Dendritic cell treated with granulocyte-macrophage colony-stimulating factor and Interleukin-4, amounts not matched to agents 40 ng/mL and 50 ng/mL, for 4 days (primary cell): ENCODE results near the gene TMEM81.

Experiments used
- H3K27ac Mint-ChIP-seq: one replicate; pipeline ENCODE4 v1.8.0; 2022; ENCODE audit warnings: mild to moderate bottlenecking, mixed read lengths
- H3K27me3 Mint-ChIP-seq: one replicate; pipeline ENCODE4 v1.8.0; 2022; ENCODE audit warnings: mild to moderate bottlenecking, mixed read lengths
- H3K36me3 Mint-ChIP-seq: one replicate; pipeline ENCODE4 v1.8.0; 2022; ENCODE audit warnings: low read depth, mixed read lengths
- H3K4me1 Mint-ChIP-seq: one replicate; pipeline ENCODE4 v1.8.0; 2022; ENCODE audit warnings: low read depth, mixed read lengths
- H3K4me3 Mint-ChIP-seq: one replicate; pipeline ENCODE4 v1.8.0; 2022; ENCODE audit warnings: mild to moderate bottlenecking, moderate library complexity, mixed read lengths
- H3K9me3 Mint-ChIP-seq: one replicate; pipeline ENCODE4 v1.8.0; 2022; ENCODE audit warnings: mixed read lengths
- intact Hi-C: fragments of 100-400 bp; cut with micrococcal nuclease; formaldehyde crosslinking; loops from one replicate; pipeline ENCODE4 v1.15.0; 2022

Gene TMEM81

DNA sequence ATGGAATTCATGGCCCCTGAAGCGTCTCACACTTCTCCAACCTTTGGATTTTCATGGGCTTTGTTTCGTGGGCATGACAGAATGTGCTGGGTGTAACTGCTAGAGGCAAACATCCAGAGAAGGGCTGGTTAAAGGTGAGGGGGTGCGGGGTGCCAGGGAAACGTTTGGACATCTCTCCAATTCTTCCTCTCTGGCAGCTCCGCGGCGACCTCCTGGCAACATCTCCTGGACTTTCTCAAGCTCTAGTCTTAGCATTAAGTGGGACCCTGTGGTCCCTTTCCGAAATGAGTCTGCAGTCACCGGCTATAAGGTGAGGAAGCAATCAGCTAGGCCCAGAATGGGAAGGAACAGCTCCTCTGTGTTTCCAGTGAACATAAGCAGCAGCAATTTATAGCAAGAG is 12.0 kb downstream of the TMEM81 start:
- Mint-ChIP-seq H3K36me3 (no peaks in the 10 kb centered on the region), H3K4me1 (no peaks in the 10 kb centered on the region), H3K4me3 (no peak overlapping the region), H3K9me3 (no peaks in the 10 kb centered on the region), H3K27ac (no peak overlapping the region), H3K27me3 (no peaks in the 10 kb centered on the region)
- intact Hi-C loops: no loop called here

DNA sequence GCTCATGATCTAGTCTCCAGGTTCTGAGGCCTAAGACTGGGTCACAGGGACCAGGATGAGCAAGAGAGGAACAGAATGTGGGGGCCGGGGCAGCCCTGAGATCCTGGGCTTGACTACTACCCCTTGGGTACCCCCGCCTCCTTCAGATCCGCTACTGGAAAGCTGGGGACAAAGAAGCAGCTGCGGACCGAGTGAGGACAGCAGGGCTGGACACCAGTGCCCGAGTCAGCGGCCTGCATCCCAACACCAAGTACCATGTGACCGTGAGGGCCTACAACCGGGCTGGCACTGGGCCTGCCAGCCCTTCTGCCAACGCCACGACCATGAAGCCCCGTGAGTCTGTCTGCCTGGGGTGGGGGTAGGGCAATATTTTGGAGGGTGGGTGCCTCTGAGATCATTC is 12.5 kb downstream of the TMEM81 start:
- no peaks in the 10 kb centered on the region for H3K27me3 Mint-ChIP-seq
- no peak overlapping the region for H3K4me3 Mint-ChIP-seq
- H3K27ac Mint-ChIP-seq: no peak overlapping the region
- intact Hi-C loops: no loop called here
- no peaks in the 10 kb centered on the region for H3K4me1 Mint-ChIP-seq
- H3K9me3 Mint-ChIP-seq: no peaks in the 10 kb centered on the region
- no peaks in the 10 kb centered on the region for H3K36me3 Mint-ChIP-seq

DNA sequence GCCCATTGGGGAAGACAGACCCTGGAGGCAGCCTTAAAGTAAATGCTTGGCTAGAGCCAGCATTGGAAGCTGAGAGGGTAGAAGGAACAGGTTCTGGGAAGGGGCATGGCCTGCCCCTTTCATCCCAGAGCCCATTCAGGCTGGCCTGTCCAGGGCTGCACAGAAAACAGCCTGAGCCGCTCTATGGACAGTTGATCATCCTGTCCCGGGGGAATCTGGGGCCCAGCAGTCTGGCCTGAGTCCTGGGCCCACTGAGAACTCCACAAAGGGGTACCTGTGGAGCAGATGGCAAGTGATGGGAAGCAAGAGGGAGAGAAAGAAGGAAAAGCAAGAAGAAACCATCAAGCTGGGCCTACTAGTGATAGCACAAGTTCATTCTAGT is 13.2 kb downstream of the TMEM81 start:
- Mint-ChIP-seq H3K36me3 (no peaks in the 10 kb centered on the region), H3K27ac (no peak overlapping the region), H3K27me3 (no peaks in the 10 kb centered on the region), H3K4me3 (no peak overlapping the region), H3K4me1 (no peaks in the 10 kb centered on the region), H3K9me3 (no peaks in the 10 kb centered on the region)
- intact Hi-C loops: no loop called here

DNA sequence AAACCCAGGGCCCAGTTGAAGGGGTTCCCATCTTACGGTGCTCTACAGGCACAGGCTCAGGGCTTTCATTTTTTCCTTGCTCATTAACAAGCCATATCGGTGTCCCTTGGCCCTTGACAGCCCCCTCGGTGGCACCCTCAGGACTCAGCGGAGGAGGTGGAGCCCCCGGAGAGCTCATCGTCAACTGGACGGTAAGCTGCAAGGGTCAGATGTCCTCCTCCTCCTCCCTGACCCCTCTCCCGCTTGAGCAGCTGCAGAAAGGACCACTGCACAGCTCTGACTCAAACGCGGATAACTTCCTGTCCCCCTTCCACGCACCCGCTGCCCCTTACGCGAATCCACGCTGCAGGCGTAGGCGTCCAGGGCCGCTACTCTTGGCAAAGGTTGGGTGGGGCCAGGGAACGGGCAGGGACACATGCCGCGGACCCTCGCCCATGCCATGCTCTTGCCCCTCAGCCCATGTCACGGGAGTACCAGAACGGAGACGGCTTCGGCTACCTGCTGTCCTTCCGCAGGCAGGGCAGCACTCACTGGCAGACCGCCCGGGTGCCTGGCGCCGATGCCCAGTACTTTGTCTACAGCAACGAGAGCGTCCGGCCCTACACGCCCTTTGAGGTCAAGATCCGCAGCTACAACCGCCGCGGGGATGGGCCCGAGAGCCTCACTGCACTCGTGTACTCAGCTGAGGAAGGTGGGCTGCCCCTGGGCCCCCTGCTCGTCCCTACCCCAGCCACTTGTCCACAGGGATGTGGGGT is 14.7 kb downstream of the TMEM81 start:
- Mint-ChIP-seq H3K9me3 (no peaks in the 10 kb centered on the region), H3K36me3 (no peaks in the 10 kb centered on the region), H3K27ac (no peak overlapping the region), H3K27me3 (no peaks in the 10 kb centered on the region), H3K4me1 (no peaks in the 10 kb centered on the region), H3K4me3 (no peak overlapping the region)
- intact Hi-C loops: no loop called here

DNA sequence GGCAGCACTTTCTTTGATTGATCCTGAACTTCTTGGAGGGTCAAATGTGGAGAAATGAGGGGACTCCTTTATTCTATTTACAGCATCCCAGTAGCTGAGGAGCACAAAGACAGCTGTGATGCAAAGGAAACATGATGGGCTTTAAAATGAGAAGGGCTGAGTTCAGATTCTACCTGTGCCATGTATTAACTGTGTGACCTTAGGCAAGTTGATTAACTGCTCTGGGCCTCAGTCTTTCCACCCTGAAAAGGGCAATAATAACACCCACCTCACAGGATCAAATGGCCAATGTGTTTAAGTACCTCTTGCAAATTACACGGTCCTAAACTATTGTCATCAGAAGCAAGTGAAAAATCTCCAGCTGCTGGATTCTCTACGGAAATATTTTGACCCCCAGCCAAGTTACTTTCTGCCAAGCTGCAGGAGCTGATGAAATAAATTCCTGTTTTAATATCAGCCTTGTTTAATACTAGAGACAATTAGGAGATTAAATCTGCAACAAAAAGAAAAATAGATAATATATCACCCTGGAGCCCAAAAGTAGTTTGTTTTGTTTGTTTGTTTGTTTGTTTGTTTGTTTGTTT is 15.7 kb downstream of the TMEM81 start:
- H3K27ac Mint-ChIP-seq: no peak overlapping the region
- intact Hi-C loops: no loop called here
- no peak overlapping the region for H3K4me3 Mint-ChIP-seq
- H3K36me3 Mint-ChIP-seq: no peaks in the 10 kb centered on the region
- H3K4me1 Mint-ChIP-seq: no peaks in the 10 kb centered on the region
- no peaks in the 10 kb centered on the region for H3K9me3 Mint-ChIP-seq
- no peaks in the 10 kb centered on the region for H3K27me3 Mint-ChIP-seq

DNA sequence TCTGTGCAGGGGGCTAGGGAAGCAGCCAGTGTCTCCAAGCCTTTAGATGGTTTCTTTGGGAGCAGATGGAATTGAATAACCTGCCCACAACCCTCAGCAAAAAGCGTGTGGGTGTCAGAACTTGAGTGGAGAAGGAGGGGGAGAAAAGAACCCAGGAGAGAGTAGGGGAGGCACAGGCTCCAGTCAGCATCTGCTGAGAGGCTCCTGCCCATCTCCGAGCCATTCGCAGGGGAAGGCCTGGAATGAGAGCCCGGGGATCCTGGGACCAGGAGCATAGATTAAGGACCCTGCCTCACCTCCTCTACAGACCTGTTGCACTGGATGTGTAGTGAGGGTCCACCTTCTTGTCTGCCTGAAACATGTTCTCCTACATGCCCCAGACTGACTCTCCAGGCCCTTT is 16.3 kb downstream of the TMEM81 start:
- H3K9me3 Mint-ChIP-seq: no peaks in the 10 kb centered on the region
- no peaks in the 10 kb centered on the region for H3K4me1 Mint-ChIP-seq
- H3K27me3 Mint-ChIP-seq: no peaks in the 10 kb centered on the region
- H3K4me3 Mint-ChIP-seq: no peak overlapping the region
- H3K36me3 Mint-ChIP-seq: no peaks in the 10 kb centered on the region
- intact Hi-C loops: no loop called here
- H3K27ac Mint-ChIP-seq: no peak overlapping the region

DNA sequence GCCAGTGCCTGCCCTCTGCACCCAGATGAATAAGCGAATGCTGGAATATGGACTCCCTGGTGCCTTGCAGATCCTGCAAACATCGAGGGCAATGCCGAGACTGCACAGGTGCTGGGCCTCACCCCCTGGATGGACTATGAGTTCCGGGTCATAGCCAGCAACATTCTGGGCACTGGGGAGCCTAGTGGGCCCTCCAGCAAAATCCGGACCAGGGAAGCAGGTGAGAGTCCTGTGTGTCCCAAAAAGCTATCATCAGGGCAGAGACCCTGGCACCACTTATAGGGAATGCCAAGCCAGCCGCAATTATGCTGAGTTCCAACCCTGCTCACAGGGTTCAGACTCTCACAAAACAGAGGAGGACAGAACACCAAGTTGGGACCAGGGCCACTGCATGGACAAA is 17.2 kb downstream of the TMEM81 start:
- Mint-ChIP-seq H3K36me3 (no peaks in the 10 kb centered on the region), H3K4me3 (no peak overlapping the region), H3K4me1 (no peaks in the 10 kb centered on the region), H3K27ac (no peak overlapping the region), H3K27me3 (no peaks in the 10 kb centered on the region), H3K9me3 (no peaks in the 10 kb centered on the region)
- intact Hi-C loops: no loop called here

DNA sequence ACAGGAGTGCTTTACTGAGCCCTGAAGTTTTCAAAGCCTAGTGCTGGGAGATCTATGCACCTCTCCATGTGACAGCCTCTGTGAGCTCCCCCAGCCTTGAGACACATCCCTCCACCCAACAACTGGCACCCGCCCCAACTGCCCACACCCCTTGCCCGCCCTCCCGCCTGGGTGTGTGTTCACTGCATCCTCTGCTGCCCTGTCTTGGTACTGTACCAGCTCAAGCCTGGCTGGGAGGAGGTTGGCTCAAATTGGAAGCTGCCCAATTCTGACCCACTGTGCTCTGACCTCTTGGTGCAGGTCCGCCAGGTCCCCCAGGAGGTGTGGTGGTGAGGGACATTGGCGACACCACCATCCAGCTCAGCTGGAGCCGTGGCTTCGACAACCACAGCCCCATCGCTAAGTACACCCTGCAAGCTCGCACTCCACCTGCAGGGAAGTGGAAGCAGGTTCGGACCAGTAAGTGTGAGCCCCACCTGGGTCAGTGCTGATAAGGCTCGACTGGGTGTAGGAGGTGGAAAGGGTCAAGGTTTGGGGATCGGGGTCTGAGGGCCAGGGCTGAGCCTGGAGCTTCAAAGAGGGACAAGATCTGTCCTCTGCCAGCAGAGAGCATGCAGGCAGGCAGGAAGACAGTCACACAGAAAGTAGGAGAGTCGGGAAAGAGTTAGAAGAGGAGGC is 18.0 kb downstream of the TMEM81 start:
- intact Hi-C loops: no loop called here
- Mint-ChIP-seq H3K4me3 (no peak overlapping the region), H3K9me3 (no peaks in the 10 kb centered on the region), H3K27ac (no peak overlapping the region), H3K4me1 (no peaks in the 10 kb centered on the region), H3K27me3 (no peaks in the 10 kb centered on the region), H3K36me3 (no peaks in the 10 kb centered on the region)

DNA sequence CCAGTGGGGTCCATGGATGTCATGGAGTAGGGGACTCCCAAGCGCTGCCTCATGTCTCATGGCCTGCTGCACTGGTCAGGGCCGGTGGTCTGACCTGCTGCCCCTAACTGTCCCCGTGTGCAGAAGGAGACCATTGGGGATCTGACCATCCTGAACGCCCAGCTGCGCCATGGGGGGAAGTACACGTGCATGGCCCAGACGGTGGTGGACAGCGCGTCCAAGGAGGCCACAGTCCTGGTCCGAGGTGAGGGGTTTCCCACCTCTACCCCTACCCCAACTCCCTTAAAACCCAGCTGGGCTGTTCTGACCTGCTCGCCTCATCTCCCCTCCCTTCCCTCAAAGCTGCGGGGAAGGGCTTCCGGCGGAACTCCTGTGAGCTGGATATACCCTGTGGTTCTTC is 18.6 kb downstream of the TMEM81 start:
- Mint-ChIP-seq H3K4me1 (no peaks in the 10 kb centered on the region), H3K9me3 (no peaks in the 10 kb centered on the region), H3K27ac (no peak overlapping the region), H3K27me3 (no peaks in the 10 kb centered on the region), H3K4me3 (no peak overlapping the region), H3K36me3 (no peaks in the 10 kb centered on the region)
- intact Hi-C loops: no loop called here

DNA sequence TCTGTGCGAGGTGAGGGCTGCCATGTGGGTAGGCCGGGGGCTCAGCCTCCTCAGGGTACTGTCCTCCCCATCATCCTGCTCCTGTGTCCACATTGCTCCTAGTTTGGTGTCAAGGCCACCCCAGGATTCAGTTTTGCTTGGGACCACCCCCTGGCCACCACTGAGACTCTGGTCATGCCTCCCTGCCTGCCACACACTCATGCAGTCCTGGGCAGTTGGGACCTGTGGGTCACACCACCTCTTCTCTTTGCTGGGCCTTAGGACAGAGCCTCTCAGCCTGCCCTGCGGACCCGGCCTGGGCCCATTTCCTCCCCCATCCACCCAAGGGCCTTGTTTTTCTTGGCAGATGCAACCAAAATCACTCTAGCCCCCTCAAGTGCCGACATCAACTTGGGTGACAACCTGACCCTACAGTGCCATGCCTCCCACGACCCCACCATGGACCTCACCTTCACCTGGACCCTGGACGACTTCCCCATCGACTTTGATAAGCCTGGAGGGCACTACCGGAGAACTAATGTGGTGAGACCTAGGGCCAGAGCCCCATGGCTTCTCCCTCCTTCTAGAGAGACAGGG is 19.4 kb downstream of the TMEM81 start:
- intact Hi-C loops: no loop called here
- no peak overlapping the region for H3K27ac Mint-ChIP-seq
- H3K36me3 Mint-ChIP-seq: no peaks in the 10 kb centered on the region
- H3K27me3 Mint-ChIP-seq: no peaks in the 10 kb centered on the region
- H3K9me3 Mint-ChIP-seq: no peaks in the 10 kb centered on the region
- no peaks in the 10 kb centered on the region for H3K4me1 Mint-ChIP-seq
- no peak overlapping the region for H3K4me3 Mint-ChIP-seq

DNA sequence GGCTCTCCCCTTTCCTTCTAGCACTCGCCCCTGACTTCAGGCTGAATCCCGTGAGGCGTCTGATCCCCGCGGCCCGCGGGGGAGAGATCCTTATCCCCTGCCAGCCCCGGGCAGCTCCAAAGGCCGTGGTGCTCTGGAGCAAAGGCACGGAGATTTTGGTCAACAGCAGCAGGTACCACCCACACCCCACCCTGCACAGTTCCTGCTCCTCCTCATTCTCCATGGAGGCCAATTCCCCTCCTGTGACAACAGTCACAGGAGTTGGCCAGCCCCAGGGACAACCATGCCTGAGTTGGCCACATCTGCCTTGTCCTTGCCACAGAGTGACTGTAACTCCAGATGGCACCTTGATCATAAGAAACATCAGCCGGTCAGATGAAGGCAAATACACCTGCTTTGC is 20.0 kb downstream of the TMEM81 start:
- Mint-ChIP-seq H3K27me3 (no peaks in the 10 kb centered on the region), H3K4me1 (no peaks in the 10 kb centered on the region), H3K27ac (no peak overlapping the region)

DNA sequence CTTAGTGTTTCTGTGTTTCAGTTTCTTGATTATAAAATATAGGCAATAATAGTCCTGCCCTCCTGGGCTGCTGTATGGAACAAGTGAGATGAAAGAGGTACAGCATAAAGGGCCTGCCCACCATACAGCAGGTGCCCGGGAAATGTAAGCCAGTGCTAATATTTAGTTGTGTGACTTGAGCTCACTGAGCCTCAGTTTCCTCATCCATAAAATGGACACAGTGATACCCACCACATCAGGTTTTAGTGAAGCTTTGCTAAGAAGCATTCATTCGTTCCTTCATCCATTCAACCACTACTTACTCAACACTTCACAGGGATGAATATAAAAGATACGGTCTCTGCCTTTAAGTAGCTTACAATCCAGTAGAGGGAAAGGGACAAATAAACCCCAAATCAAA is 21.4 kb downstream of the TMEM81 start:
- no peaks in the 10 kb centered on the region for H3K36me3 Mint-ChIP-seq
- H3K4me1 Mint-ChIP-seq: no peaks in the 10 kb centered on the region
- intact Hi-C loops: no loop called here
- H3K27ac Mint-ChIP-seq: no peak overlapping the region
- no peaks in the 10 kb centered on the region for H3K9me3 Mint-ChIP-seq
- H3K4me3 Mint-ChIP-seq: no peak overlapping the region
- H3K27me3 Mint-ChIP-seq: no peaks in the 10 kb centered on the region

More for the DNA sequence above, 20.0 kb downstream of the TMEM81 start:
- intact Hi-C loops: no loop called here
- no peaks in the 10 kb centered on the region for H3K9me3 Mint-ChIP-seq
- no peaks in the 10 kb centered on the region for H3K36me3 Mint-ChIP-seq
- no peak overlapping the region for H3K4me3 Mint-ChIP-seq

DNA sequence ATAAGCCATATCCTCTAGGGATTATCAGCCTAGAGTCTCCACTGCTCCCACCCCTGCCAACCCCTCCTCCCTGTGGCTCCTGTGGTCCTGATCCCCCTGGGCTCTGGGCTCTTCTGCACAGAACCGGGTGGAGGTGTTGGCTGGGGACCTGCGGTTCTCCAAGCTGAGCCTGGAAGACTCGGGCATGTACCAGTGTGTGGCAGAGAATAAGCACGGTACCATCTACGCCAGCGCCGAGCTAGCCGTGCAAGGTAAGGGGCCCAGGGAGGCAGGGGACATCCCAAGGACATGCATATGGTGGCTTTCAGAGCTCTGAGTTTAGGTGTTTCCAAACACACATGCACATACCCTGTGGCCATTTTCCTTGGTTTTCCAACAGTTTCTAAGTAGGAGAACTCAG is 21.9 kb downstream of the TMEM81 start:
- Mint-ChIP-seq H3K36me3 (no peaks in the 10 kb centered on the region), H3K4me3 (no peak overlapping the region), H3K4me1 (no peaks in the 10 kb centered on the region), H3K9me3 (no peaks in the 10 kb centered on the region), H3K27me3 (no peaks in the 10 kb centered on the region), H3K27ac (no peak overlapping the region)
- intact Hi-C loops: no loop called here

DNA sequence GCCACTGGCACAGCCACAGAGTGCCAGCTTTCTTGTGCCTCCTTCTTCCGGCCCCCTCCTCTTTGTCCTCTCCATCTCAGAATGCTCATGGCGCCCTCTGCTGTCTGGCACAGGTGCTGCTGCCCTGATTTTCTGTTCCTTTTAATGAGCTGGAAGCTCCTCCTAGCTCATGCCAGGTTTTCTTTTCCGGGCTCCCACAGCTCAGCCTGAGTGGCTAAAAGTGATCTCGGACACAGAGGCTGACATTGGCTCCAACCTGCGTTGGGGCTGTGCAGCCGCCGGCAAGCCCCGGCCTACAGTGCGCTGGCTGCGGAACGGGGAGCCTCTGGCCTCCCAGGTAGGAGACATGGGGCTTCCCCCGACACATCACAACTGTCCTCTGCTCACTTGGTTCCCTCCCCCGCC is 22.6 kb downstream of the TMEM81 start:
- H3K36me3 Mint-ChIP-seq: no peaks in the 10 kb centered on the region
- no peak overlapping the region for H3K4me3 Mint-ChIP-seq
- no peaks in the 10 kb centered on the region for H3K9me3 Mint-ChIP-seq
- intact Hi-C loops: loop anchor here (1.0 kb wide), 1 partner anchor 72 kb away; no protein-coding TSS in a partner anchor
- no peaks in the 10 kb centered on the region for H3K27me3 Mint-ChIP-seq
- no peak overlapping the region for H3K27ac Mint-ChIP-seq
- no peaks in the 10 kb centered on the region for H3K4me1 Mint-ChIP-seq
